Pancreas (tissue), 10 donors: ENCODE measurements around the gene B3GNT8. TPM values are rescaled to one million over a fixed set of nuclear protein-coding genes. Genes with fewer than 3 reads are reported as not detected.
A peak's percentile ranks its signal among the peaks of the same experiment; 100 is the strongest.
"Not testable (repeated sequence)": the region's sequence is repeated elsewhere in the genome, so short reads cannot be mapped to it uniquely, and the experiment has no call there.

Experiments
- ATAC-seq, 4 donors: fragments of 200-7000 bp; cut with Tn5 transposase; one replicate each; pipeline versions ENCODE4 v1.8.0 to v1.9.1; 2020; ENCODE audit warnings: mild to moderate bottlenecking in 4 of 4, moderate library complexity in 4 of 4
- DNase-seq, 6 donors: peaks; one replicate each; pipeline ENCODE4 v3.0.0-alpha.2; 2020
- FAIRE-seq: peaks from 2 replicates; lab custom pipeline; 2012; peaks lifted over from hg19 to GRCh38; lab: Jason Lieb, UNC
- H3K27ac ChIP-seq, 4 donors: fragments of 200-600 bp; sonication (generic); 1 replicate in 3 of 4; 2 replicates in 1 of 4; pipeline versions ENCODE4 v1.5.0 to v1.8.0; 2020
- H3K27me3 ChIP-seq, 4 donors: fragments of 200-600 bp; one replicate each; pipeline ENCODE4 v1.8.0; 2021
- H3K36me3 ChIP-seq, 3 donors: fragments of 200-600 bp; sonication (generic) in 1 of 3; one replicate each; pipeline versions ENCODE4 v1.5.0 to v1.8.0; 2020 to 2021
- H3K4me1 ChIP-seq, 3 donors: fragments of 200-600 bp; one replicate each; pipeline ENCODE4 v1.8.0; 2021
- H3K4me3 ChIP-seq, 4 donors: fragments of 200-600 bp; sonication (generic) in 2 of 4; one replicate each; pipeline versions ENCODE4 v1.5.0 to v1.8.0; 2020 to 2021
- H3K9me3 ChIP-seq, 4 donors: fragments of 200-600 bp; one replicate each; pipeline ENCODE4 v1.8.0; 2021
- WGBS, 2 donors: extraction: QIAGEN DNeasy Blood & Tissue Kit; methylation state at CpG; one replicate each; pipeline ENCODE4 v1.1.7; 2013; 5-methylcytosine and 5-hydroxymethylcytosine counted together
- intact Hi-C, 3 donors: fragments of 100-400 bp; cut with DNase I; formaldehyde crosslinking; loops; one replicate each; pipeline versions ENCODE4 v1.11.1 to v1.14.2; 2022
- polyA plus RNA-seq, 2 donors: library from polyadenylated mRNA; stranded (reverse); fragments of 200-250 nt; gene quantifications; one replicate each; pipeline ENCODE4 v1.2.3, GENCODE V29; 2013
- total RNA-seq, 6 donors: library from RNA; stranded (reverse); fragmentation: NEBNext Ultra II Directional in 4 of 6; extraction: Animal tissue kit (Norgen Biotek cat#: 25700) in 4 of 6; gene quantifications; one replicate each; pipeline versions ENCODE4 v1.2.1 to v1.2.4, GENCODE V29; 2021 to 2023
- TF ChIP-seq, protein P1 (sequence below), 4 donors: fragments of 200-600 bp; sonication (generic) in 3 of 4; IDR thresholded peaks; one replicate each; pipeline versions ENCODE4 v1.5.0 to v1.8.0; 2021; ENCODE audit warnings: antibody characterized with exemption in 4 of 4
- donor health status: healthy with polysubstance abuse.
- donor health status: DM: no; HTN: no; CAD: no; lungs with moderate emphysema.
- donor health status: DM: no; HTN: no; CAD: no.
- donor health status: control.
- donor health status: control.
- donor health status: Bipolar disorder and iron deficiency.
- donor health status: DM: yes; HTN: yes; CAD: no.
- donor health status: DM: no; HTN: no; CAD: no.
- donor health status: DM: no; HTN: no; CAD: no.
- donor health status: DM: yes; HTN: yes; CAD: no.

Gene B3GNT8
- total and polyA plus RNA-seq, 8 donors = 0.41 to 4.5 (median 1.5) TPM

- DNase-seq (peak in 1 of 6 donors; percentile 35), FAIRE-seq (no peak)
- H3K36me3 ChIP-seq = peaks cover 0 to 18% (median 4%) of the 10 kb centered on the region in 3 donors
Observed at GRCh38 chr19:41410336-41411054, 16.7 kb downstream of the B3GNT8 start.

DNA sequence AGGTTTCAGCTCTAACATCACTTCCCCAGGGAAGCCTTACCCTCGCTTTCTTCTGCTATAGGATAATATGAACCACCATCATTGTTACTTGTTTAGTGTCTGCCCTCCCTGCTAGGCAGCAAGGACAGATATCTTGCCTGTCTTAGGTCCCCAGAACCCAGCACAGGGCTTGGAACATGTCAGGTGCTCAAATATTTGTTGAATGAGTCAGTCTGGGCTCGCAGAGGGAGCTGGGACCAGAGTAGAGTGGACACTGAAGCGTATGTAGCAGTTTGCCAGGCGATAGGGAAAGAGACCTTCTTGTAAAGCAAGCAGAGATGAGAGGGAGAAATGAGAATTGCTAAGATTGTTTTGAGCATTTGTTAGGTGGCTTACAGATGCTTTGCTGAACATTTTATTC, 17.9 kb downstream of the B3GNT8 start:
- WGBS, 2 donors = 15 to 18% methylated on average over 4 of the region's 4 CpGs
- Histone ChIP-seq H3K9me3 (no peaks in the 10 kb centered on the region), H3K27ac (peak overlapping the region; percentile 65 to 81 (median 70)), H3K36me3 (peaks cover 0 to 12% (median 2%) of the 10 kb centered on the region in 3 donors), H3K27me3 (no peaks in the 10 kb centered on the region), H3K4me1 (peaks cover 6 to 21% (median 15%) of the 10 kb centered on the region in 3 donors), H3K4me3 (no peak overlapping the region)
- DNase-seq (peak in 5 of 6 donors; percentile 63 to 80 (median 76)), FAIRE-seq (no peak), ATAC-seq (peak; percentile 94 to 98 (median 96))
- TF ChIP-seq, protein P1, sequence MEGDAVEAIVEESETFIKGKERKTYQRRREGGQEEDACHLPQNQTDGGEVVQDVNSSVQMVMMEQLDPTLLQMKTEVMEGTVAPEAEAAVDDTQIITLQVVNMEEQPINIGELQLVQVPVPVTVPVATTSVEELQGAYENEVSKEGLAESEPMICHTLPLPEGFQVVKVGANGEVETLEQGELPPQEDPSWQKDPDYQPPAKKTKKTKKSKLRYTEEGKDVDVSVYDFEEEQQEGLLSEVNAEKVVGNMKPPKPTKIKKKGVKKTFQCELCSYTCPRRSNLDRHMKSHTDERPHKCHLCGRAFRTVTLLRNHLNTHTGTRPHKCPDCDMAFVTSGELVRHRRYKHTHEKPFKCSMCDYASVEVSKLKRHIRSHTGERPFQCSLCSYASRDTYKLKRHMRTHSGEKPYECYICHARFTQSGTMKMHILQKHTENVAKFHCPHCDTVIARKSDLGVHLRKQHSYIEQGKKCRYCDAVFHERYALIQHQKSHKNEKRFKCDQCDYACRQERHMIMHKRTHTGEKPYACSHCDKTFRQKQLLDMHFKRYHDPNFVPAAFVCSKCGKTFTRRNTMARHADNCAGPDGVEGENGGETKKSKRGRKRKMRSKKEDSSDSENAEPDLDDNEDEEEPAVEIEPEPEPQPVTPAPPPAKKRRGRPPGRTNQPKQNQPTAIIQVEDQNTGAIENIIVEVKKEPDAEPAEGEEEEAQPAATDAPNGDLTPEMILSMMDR (IDR thresholded peaks at IDR 0.05) = no peak
- intact Hi-C loops = no loop called here

More at GRCh38 chr19:41410336-41411054, 16.7 kb downstream of the B3GNT8 start:
- no peak for ATAC-seq
- Histone ChIP-seq H3K4me1 (peaks cover 6 to 21% (median 15%) of the 10 kb centered on the region in 3 donors), H3K27ac (peak overlapping the region in 2 of 4 donors; percentile 74 to 81), H3K4me3 (no peak overlapping the region), H3K27me3 (no peaks in the 10 kb centered on the region), H3K9me3 (no peaks in the 10 kb centered on the region)
- intact Hi-C loops = no loop called here
- TF ChIP-seq, protein P1 (IDR thresholded peaks at IDR 0.05) = no peak
- 82 to 85% methylated on average over 23 of the region's 23 CpGs for WGBS, 2 donors

- H3K36me3 ChIP-seq, H3K27me3 ChIP-seq, FAIRE-seq, DNase-seq, intact Hi-C loops, H3K4me3 ChIP-seq, ATAC-seq, H3K9me3 ChIP-seq: not testable (repeated sequence)
- Histone ChIP-seq H3K4me1 (peaks cover 6 to 21% (median 15%) of the 10 kb centered on the region in 3 donors), H3K27ac (peak overlapping the region; percentile 65 to 81 (median 70))
- WGBS, 2 donors = 71 to 79% methylated on average over 5 of the region's 5 CpGs
Observed at GRCh38 chr19:41408846-41409245, 18.3 kb downstream of the B3GNT8 start.

- intact Hi-C loops = no loop called here
- DNase-seq = no peak
- no peak for ATAC-seq
- Histone ChIP-seq H3K9me3 (no peaks in the 10 kb centered on the region), H3K36me3 (peaks cover 0 to 4% (median 0%) of the 10 kb centered on the region in 3 donors), H3K27me3 (no peaks in the 10 kb centered on the region), H3K4me1 (peaks cover 6 to 23% (median 15%) of the 10 kb centered on the region in 3 donors), H3K4me3 (no peak overlapping the region), H3K27ac (peak overlapping the region; percentile 65 to 81 (median 70))
- no peak for FAIRE-seq
- TF ChIP-seq, protein P1 (IDR thresholded peaks at IDR 0.05) = no peak
- WGBS, 2 donors = 80% methylated on average over 4 of the region's 4 CpGs
Observed at GRCh38 chr19:41408256-41408655, 18.9 kb downstream of the B3GNT8 start.

DNA sequence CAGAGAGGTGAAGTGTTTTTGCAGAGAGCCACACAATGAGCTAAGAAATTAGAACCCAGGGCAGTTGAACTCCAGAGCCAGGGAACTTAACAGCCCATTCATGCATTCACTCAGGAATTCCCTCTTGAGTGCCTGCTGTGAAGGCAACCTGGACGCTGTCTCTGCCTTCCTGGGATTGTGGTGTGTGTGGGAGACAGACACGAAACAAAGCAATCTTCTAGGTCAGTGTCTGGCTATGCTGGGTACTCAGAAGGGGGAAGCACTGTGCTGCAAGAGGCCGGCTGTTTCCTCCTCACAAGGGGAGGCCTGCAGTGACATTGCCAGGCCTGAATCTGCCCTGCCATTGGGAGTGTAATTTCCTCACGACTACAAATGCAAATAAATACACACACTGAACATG, 19.9 kb downstream of the B3GNT8 start:
- DNase-seq = no peak
- no peak overlapping the region for H3K4me3 ChIP-seq
- H3K4me1 ChIP-seq = peaks cover 6 to 24% (median 15%) of the 10 kb centered on the region in 3 donors
- no peak overlapping the region for H3K27ac ChIP-seq
- FAIRE-seq = no peak
- H3K9me3 ChIP-seq = no peaks in the 10 kb centered on the region
- TF ChIP-seq, protein P1 (IDR thresholded peaks at IDR 0.05) = no peak
- H3K27me3 ChIP-seq = no peaks in the 10 kb centered on the region
- peaks cover 0 to 4% (median 0%) of the 10 kb centered on the region in 3 donors for H3K36me3 ChIP-seq
- peak in 1 of 4 donors; percentile 3 for ATAC-seq
- intact Hi-C loops = no loop called here
- WGBS, 2 donors = 67 to 75% methylated on average over 4 of the region's 4 CpGs
